ENCODE measurements around the gene SLC25A26. TPM values are rescaled to one million over a fixed set of nuclear protein-coding genes. Genes with fewer than 3 reads are reported as not detected.

SLC25A26 gene
- total RNA-seq, 4 donors from 2014 or later = 13.3 to 29.1 (median 22.8) TPM

DNA sequence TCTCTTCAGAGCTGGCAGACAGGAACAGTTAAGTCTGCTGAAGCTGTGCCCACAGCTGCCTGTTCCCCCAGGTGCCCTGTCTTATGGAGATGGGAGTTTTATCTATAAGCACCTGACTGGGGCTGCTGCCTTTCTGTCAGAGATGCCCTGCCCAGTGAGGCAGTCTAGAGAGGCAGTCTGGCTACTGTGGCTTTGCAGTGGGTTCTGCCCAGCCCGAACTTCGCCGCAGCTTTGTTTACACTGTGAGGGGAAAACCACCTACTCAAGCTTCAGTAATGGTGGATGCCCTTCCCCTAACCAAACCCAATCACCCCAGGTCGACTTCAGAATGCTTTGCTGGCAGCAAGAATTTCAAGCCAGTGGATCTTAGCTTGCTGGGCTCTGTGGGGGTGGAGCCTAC is 91.2 kb downstream of the SLC25A26 start:
- no peaks in the 10 kb centered on the region for H3K36me3 ChIP-seq
- TF ChIP-seq EP300 (IDR thresholded peaks at IDR 0.05) (no peak), POLR2A (IDR thresholded peaks at IDR 0.05) (no peak), POLR2AphosphoS5 (IDR thresholded peaks at IDR 0.05) (no peak)
- TF ChIP-seq, protein P1, sequence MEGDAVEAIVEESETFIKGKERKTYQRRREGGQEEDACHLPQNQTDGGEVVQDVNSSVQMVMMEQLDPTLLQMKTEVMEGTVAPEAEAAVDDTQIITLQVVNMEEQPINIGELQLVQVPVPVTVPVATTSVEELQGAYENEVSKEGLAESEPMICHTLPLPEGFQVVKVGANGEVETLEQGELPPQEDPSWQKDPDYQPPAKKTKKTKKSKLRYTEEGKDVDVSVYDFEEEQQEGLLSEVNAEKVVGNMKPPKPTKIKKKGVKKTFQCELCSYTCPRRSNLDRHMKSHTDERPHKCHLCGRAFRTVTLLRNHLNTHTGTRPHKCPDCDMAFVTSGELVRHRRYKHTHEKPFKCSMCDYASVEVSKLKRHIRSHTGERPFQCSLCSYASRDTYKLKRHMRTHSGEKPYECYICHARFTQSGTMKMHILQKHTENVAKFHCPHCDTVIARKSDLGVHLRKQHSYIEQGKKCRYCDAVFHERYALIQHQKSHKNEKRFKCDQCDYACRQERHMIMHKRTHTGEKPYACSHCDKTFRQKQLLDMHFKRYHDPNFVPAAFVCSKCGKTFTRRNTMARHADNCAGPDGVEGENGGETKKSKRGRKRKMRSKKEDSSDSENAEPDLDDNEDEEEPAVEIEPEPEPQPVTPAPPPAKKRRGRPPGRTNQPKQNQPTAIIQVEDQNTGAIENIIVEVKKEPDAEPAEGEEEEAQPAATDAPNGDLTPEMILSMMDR (IDR thresholded peaks at IDR 0.05) = no peak
- H3K4me3 ChIP-seq = no peak overlapping the region
- H3K27ac ChIP-seq = no peak overlapping the region
- no peaks in the 10 kb centered on the region for H3K9me3 ChIP-seq
- H3K4me1 ChIP-seq = no peaks in the 10 kb centered on the region
- no peak for DNase-seq (ENCODE audit: low spot score in 2 of 2)
- 100% methylated on average over 4 of the region's 4 CpGs for WGBS
- H3K27me3 ChIP-seq = no peaks in the 10 kb centered on the region

DNA sequence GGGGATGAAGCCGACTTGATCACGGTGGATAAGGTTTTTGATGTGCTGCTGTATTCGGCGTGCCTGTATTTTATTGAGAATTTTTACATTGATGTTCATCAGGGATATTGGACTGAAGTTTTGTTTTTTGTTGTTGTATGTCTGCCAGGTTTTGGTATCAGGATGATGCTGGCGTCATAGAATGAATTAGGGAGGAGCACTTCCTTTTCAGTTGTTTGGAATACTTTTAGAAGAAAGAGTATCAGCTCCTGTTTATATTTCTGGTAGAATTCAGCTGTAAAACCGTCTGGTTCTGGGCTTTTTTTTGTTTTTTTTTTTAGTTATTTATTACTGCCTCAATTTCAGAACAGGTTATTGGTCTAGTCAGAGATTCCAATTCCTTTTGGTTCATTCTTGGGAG is 93.7 kb downstream of the SLC25A26 start:
- Histone ChIP-seq H3K4me1 (no peaks in the 10 kb centered on the region), H3K4me3 (no peak overlapping the region), H3K9me3 (no peaks in the 10 kb centered on the region), H3K36me3 (no peaks in the 10 kb centered on the region), H3K27ac (no peak overlapping the region), H3K27me3 (no peaks in the 10 kb centered on the region)
- TF ChIP-seq, protein P1 (IDR thresholded peaks at IDR 0.05) = no peak
- no peak for DNase-seq (ENCODE audit: low spot score in 2 of 2)
- WGBS = 75% methylated on average over 6 of the region's 6 CpGs

GRCh38 chr3:66317750-66318376 is 97.1 kb downstream of the SLC25A26 start:
- no peaks in the 10 kb centered on the region for H3K4me1 ChIP-seq
- no peaks in the 10 kb centered on the region for H3K27me3 ChIP-seq
- TF ChIP-seq EP300 (IDR thresholded peaks at IDR 0.05) = no peak
- TF ChIP-seq POLR2AphosphoS5 (IDR thresholded peaks at IDR 0.05) = no peak
- no peak for TF ChIP-seq POLR2A (IDR thresholded peaks at IDR 0.05)
- TF ChIP-seq, protein P1 (IDR thresholded peaks at IDR 0.05) = no peak
- H3K36me3 ChIP-seq = no peaks in the 10 kb centered on the region
- H3K9me3 ChIP-seq = no peaks in the 10 kb centered on the region
- no peak for DNase-seq (ENCODE audit: low spot score in 2 of 2)
- no peak overlapping the region for H3K4me3 ChIP-seq
- no peak overlapping the region for H3K27ac ChIP-seq
- WGBS = no CpG with 5 or more reads among the region's 7 CpGs

GRCh38 chr3:66320390-66320789 is 99.6 kb downstream of the SLC25A26 start:
- no peak for DNase-seq (ENCODE audit: low spot score in 2 of 2)
- Histone ChIP-seq H3K27me3 (no peaks in the 10 kb centered on the region), H3K9me3 (no peaks in the 10 kb centered on the region), H3K4me3 (no peak overlapping the region), H3K27ac (no peak overlapping the region), H3K36me3 (no peaks in the 10 kb centered on the region), H3K4me1 (no peaks in the 10 kb centered on the region)
- WGBS = 82% methylated on average over 1 of the region's 1 CpG
- TF ChIP-seq POLR2A (IDR thresholded peaks at IDR 0.05) (no peak), EP300 (IDR thresholded peaks at IDR 0.05) (no peak), POLR2AphosphoS5 (IDR thresholded peaks at IDR 0.05) (no peak)
- TF ChIP-seq, protein P1 (IDR thresholded peaks at IDR 0.05) = no peak

GRCh38 chr3:66322436-66322835 is 101.6 kb downstream of the SLC25A26 start:
- no peak overlapping the region for H3K27ac ChIP-seq
- DNase-seq (ENCODE audit: low spot score in 2 of 2) = no peak

More at GRCh38 chr3:66322436-66322835, 101.6 kb downstream of the SLC25A26 start:
- H3K27me3 ChIP-seq = no peaks in the 10 kb centered on the region
- H3K36me3 ChIP-seq = no peaks in the 10 kb centered on the region
- H3K9me3 ChIP-seq = no peaks in the 10 kb centered on the region
- TF ChIP-seq EP300 (IDR thresholded peaks at IDR 0.05) (no peak), POLR2AphosphoS5 (IDR thresholded peaks at IDR 0.05) (no peak), POLR2A (IDR thresholded peaks at IDR 0.05) (no peak)
- TF ChIP-seq, protein P1 (IDR thresholded peaks at IDR 0.05) = no peak
- no peak overlapping the region for H3K4me3 ChIP-seq
- no peaks in the 10 kb centered on the region for H3K4me1 ChIP-seq
